Gastroesophageal sphincter (tissue), 4 donors: ENCODE results near the gene DEPDC1B. TPM values are rescaled to one million over a fixed set of nuclear protein-coding genes. Genes with fewer than 3 reads are reported as not detected.

ENCODE experiments used
- ATAC-seq: fragments of 150-250 bp; one replicate; pipeline ENCODE4 v1.9.1; 2016; ENCODE audit warnings: mild to moderate bottlenecking, moderate library complexity
- H3K27ac ChIP-seq, 4 donors: fragments of 200-600 bp; sonication (generic) in 3 of 4; 1 replicate in 3 of 4; 2 replicates in 1 of 4; pipeline ENCODE4 v1.5.1; 2016 to 2019
- H3K27me3 ChIP-seq: fragments of 200-600 bp; sonication (generic); one replicate; pipeline ENCODE4 v1.5.1; 2019
- H3K36me3 ChIP-seq, 2 donors: fragments of 200-600 bp; sonication (generic); one replicate each; pipeline ENCODE4 v1.5.1; 2019; ENCODE audit warnings: control low read depth in 1 of 2
- H3K4me1 ChIP-seq, 3 donors: fragments of 200-600 bp; sonication (generic); 1 replicate in 2 of 3; 2 replicates in 1 of 3; pipeline ENCODE4 v1.5.1; 2016 to 2019; ENCODE audit warnings: control low read depth in 2 of 3
- H3K4me3 ChIP-seq, 2 donors: fragments of 200-600 bp; sonication (generic); one replicate each; pipeline ENCODE4 v1.5.1; 2019; ENCODE audit warnings: mild to moderate bottlenecking in 1 of 2, moderate library complexity in 1 of 2
- H3K9me3 ChIP-seq, 3 donors: fragments of 200-600 bp; sonication (generic); one replicate each; pipeline ENCODE4 v1.5.1; 2017 to 2019; ENCODE audit warnings: control low read depth in 2 of 3
- CTCF ChIP-seq, 4 experiments: fragments of 200-600 bp in 2 of 4; fragments of 450-650 bp in 2 of 4; sonication (generic) in 1 of 4; IDR thresholded peaks; one replicate each; pipeline ENCODE4 v1.5.1; 2017 to 2019; ENCODE audit warnings: antibody characterized with exemption in 4 of 4, mild to moderate bottlenecking in 2 of 4, moderate library complexity in 2 of 4
- EP300 ChIP-seq: sonication (generic); formaldehyde crosslinking; IDR thresholded peaks from one replicate; pipeline ENCODE4 v1.6.1; 2017; ENCODE audit warnings: antibody characterized with exemption, mild to moderate bottlenecking
- POLR2A ChIP-seq, 2 donors: fragments of 450-650 bp; IDR thresholded peaks; one replicate each; pipeline ENCODE4 v1.6.1; 2017; ENCODE audit warnings: antibody characterized with exemption in 2 of 2, mild to moderate bottlenecking in 2 of 2, moderate library complexity in 1 of 2
- POLR2AphosphoS5 ChIP-seq: sonication (generic); formaldehyde crosslinking; IDR thresholded peaks from one replicate; pipeline ENCODE4 v1.6.1; 2017; ENCODE audit warnings: antibody characterized with exemption
- WGBS, 2 donors: methylation state at CpG; one replicate each; pipeline ENCODE4 v1.1.5; 2018; ENCODE audit warnings: low coverage in 1 of 2; 5-methylcytosine and 5-hydroxymethylcytosine counted together
- total RNA-seq, 4 donors: library from RNA; depleted of rRNA; stranded (reverse); fragments of >200 nt; gene quantifications; one replicate each; pipeline ENCODE4 v1.1.0, GENCODE V29; 2016

The DEPDC1B gene
- total RNA-seq, 4 donors from 2014 or later, result 0.62 to 0.69 TPM; not detected in 2

- no peak for TF ChIP-seq POLR2AphosphoS5
- no peak for TF ChIP-seq EP300
- TF ChIP-seq POLR2A (IDR thresholded peaks at IDR 0.05), result no peak
- peak; percentile 24 to 59 (median 48) for TF ChIP-seq CTCF (IDR thresholded peaks at IDR 0.05)
- Histone ChIP-seq H3K36me3 (no peaks in the 10 kb centered on the region), H3K4me1 (peaks cover 0 to 10% (median 0%) of the 10 kb centered on the region in 3 donors), H3K27ac (no peak overlapping the region), H3K9me3 (no peaks in the 10 kb centered on the region), H3K27me3 (no peaks in the 10 kb centered on the region), H3K4me3 (no peak overlapping the region)
- ATAC-seq, result no peak
- 91 to 100% methylated on average over 1 of the region's 1 CpG for WGBS, 2 donors
Observed at GRCh38 chr5:60586307-60586901, 113.6 kb downstream of the DEPDC1B start.

- ATAC-seq, result no peak
- WGBS, 2 donors, result 82% methylated on average over 5 of the region's 5 CpGs
- TF ChIP-seq POLR2A (IDR thresholded peaks at IDR 0.05) (no peak), CTCF (IDR thresholded peaks at IDR 0.05) (no peak), EP300 (no peak), POLR2AphosphoS5 (no peak)
- Histone ChIP-seq H3K27ac (no peak overlapping the region), H3K36me3 (no peaks in the 10 kb centered on the region), H3K27me3 (no peaks in the 10 kb centered on the region), H3K9me3 (no peaks in the 10 kb centered on the region), H3K4me1 (peaks cover 0 to 10% (median 0%) of the 10 kb centered on the region in 3 donors), H3K4me3 (no peak overlapping the region)
Observed at GRCh38 chr5:60585618-60586017, 114.3 kb downstream of the DEPDC1B start.

GRCh38 chr5:60584304-60584703 lies 115.7 kb downstream of the DEPDC1B start:
- H3K27me3 ChIP-seq, result no peaks in the 10 kb centered on the region
- WGBS, 2 donors, result 78 to 84% methylated on average over 2 of the region's 2 CpGs
- no peaks in the 10 kb centered on the region for H3K36me3 ChIP-seq
- ATAC-seq, result no peak
- H3K4me1 ChIP-seq, result peaks cover 0 to 10% (median 0%) of the 10 kb centered on the region in 3 donors
- H3K4me3 ChIP-seq, result no peak overlapping the region
- TF ChIP-seq EP300 (no peak), POLR2AphosphoS5 (no peak)
- H3K27ac ChIP-seq, result no peak overlapping the region
- H3K9me3 ChIP-seq, result no peaks in the 10 kb centered on the region

- Histone ChIP-seq H3K4me1 (peaks cover 0 to 10% (median 0%) of the 10 kb centered on the region in 3 donors), H3K36me3 (no peaks in the 10 kb centered on the region), H3K27me3 (no peaks in the 10 kb centered on the region), H3K4me3 (no peak overlapping the region), H3K9me3 (no peaks in the 10 kb centered on the region), H3K27ac (no peak overlapping the region)
- TF ChIP-seq POLR2AphosphoS5 (no peak), POLR2A (IDR thresholded peaks at IDR 0.05) (no peak), CTCF (IDR thresholded peaks at IDR 0.05) (no peak), EP300 (no peak)
- no peak for ATAC-seq
Observed at GRCh38 chr5:60583616-60584015, 116.3 kb downstream of the DEPDC1B start.

- no peaks in the 10 kb centered on the region for H3K36me3 ChIP-seq
- H3K9me3 ChIP-seq, result peaks cover 0 to 16% (median 0%) of the 10 kb centered on the region in 3 donors
- WGBS, 2 donors, result 80 to 100% methylated on average over 1 of the region's 3 CpGs
- no peaks in the 10 kb centered on the region for H3K27me3 ChIP-seq
- no peak overlapping the region for H3K27ac ChIP-seq
- no peak for ATAC-seq
- TF ChIP-seq POLR2AphosphoS5 (no peak), EP300 (no peak)
- H3K4me3 ChIP-seq, result no peak overlapping the region
- H3K4me1 ChIP-seq, result no peaks in the 10 kb centered on the region
Observed at GRCh38 chr5:60578315-60578714, 121.7 kb downstream of the DEPDC1B start.

- ATAC-seq, result no peak
- TF ChIP-seq POLR2AphosphoS5, result no peak
- H3K27ac ChIP-seq, result no peak overlapping the region
- H3K27me3 ChIP-seq, result no peaks in the 10 kb centered on the region
- no peaks in the 10 kb centered on the region for H3K36me3 ChIP-seq
- no peak overlapping the region for H3K4me3 ChIP-seq
- H3K9me3 ChIP-seq, result peaks cover 0 to 16% (median 0%) of the 10 kb centered on the region in 3 donors
- H3K4me1 ChIP-seq, result no peaks in the 10 kb centered on the region
- 89 to 94% methylated on average over 1 of the region's 1 CpG for WGBS, 2 donors
Observed at GRCh38 chr5:60577116-60577515, 122.8 kb downstream of the DEPDC1B start.
